Fibroblast of villous mesenchyme (primary cell): ENCODE results near the gene RCBTB2. TPM values are rescaled to one million over a fixed set of nuclear protein-coding genes. Genes with fewer than 3 reads are reported as not detected.

ENCODE experiments used
- DNase-seq: peaks from one replicate; pipeline ENCODE4 v3.0.0-alpha.2; 2010; ENCODE audit warnings: low read depth
- H3K4me3 ChIP-seq: 2 replicates; pipeline ENCODE4 v1.5.1; 2011; ENCODE audit warnings: low read depth, mild to moderate bottlenecking, low read length
- CTCF ChIP-seq: IDR thresholded peaks from 2 replicates; pipeline ENCODE4 v1.5.1; 2012; ENCODE audit warnings: low read depth, mild to moderate bottlenecking, low read length; ENCODE audit not compliant: insufficient read depth
- total RNA-seq: library from RNA; depleted of rRNA; stranded (reverse); fragments of >200 nt; gene quantifications from 2 replicates; pipeline ENCODE4 v1.2.3, GENCODE V29; 2012

Gene RCBTB2
- total RNA-seq, 1 donor = 11.2 TPM

GRCh38 chr13:48491423-48492095 is 41.3 kb downstream of the RCBTB2 start:
- no peak for DNase-seq
- no peak overlapping the region for H3K4me3 ChIP-seq
- no peak for TF ChIP-seq CTCF

GRCh38 chr13:48490241-48490640 is 42.6 kb downstream of the RCBTB2 start:
- no peak for DNase-seq
- no peak overlapping the region for H3K4me3 ChIP-seq
- no peak for TF ChIP-seq CTCF

DNA sequence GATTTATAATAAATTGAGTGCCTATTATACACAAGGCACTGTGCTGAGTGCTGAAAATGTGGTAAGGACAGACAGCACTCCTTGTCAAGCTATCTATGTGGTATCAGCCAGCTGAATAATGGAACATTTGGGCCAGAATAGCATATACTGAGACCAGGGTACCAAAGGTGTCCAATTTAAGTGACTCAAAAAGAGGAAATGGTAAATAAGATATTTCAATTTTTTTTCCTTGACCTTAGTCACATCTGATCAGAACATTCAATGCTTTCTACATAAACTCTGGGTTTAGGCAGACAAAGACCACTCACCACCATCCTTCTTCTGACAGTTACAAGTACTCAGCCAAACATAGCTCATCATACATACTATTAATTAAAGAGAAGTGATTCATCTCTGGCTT is 43.2 kb downstream of the RCBTB2 start:
- no peak for TF ChIP-seq CTCF
- no peak for DNase-seq

GRCh38 chr13:48488995-48489394 is 43.9 kb downstream of the RCBTB2 start:
- no peak for TF ChIP-seq CTCF
- H3K4me3 ChIP-seq = no peak overlapping the region
- no peak for DNase-seq

More for the DNA sequence above, 43.2 kb downstream of the RCBTB2 start:
- no peak overlapping the region for H3K4me3 ChIP-seq

DNA sequence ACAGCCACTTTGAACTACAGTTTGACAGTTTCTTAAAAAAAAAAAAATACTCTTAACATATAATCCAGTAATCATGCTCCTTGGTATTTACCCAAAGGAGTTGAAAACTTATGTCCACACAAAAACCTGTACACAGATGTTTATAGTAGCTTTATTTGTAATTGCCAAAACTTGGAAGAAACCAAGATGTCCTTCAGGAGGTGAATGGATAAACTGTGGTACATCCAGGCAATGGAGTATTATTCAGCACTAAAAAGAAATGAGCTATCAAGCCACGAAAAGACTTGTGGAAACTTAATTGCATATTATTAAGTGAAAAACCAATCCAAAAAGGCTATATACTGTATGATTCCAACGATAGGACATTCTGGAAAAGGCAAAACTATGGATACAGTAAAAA is 44.9 kb downstream of the RCBTB2 start:
- TF ChIP-seq CTCF = no peak
- no peak for DNase-seq
- H3K4me3 ChIP-seq = no peak overlapping the region

- no peak for DNase-seq
- no peak overlapping the region for H3K4me3 ChIP-seq
- no peak for TF ChIP-seq CTCF
Observed at GRCh38 chr13:48486836-48487235, 46.0 kb downstream of the RCBTB2 start.

DNA sequence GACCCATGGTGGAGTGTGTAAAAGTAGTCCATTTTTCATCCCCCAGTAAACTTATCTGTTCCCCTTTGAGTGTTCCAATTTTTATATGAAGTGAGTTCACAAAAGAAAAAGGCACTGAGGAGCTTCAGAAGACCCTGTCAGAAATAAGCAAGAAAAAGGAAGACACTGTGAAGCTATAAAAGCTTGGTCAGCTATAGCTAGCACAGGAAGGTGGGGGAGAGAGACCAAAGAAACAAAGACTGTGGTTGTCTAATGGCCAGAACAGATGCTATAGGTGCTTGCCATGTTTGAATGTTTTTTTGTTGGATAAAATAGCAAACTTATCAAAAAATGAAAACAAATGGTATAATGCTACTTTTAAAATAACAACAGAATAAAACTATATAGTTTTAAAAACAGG is 46.5 kb downstream of the RCBTB2 start:
- no peak for TF ChIP-seq CTCF

More for the DNA sequence above, 46.5 kb downstream of the RCBTB2 start:
- H3K4me3 ChIP-seq = no peak overlapping the region
- DNase-seq = no peak
